Skeletal muscle tissue (tissue), 4 donors: ENCODE data around the gene NXT1. TPM values are rescaled to one million over a fixed set of nuclear protein-coding genes. Genes with fewer than 3 reads are reported as not detected.

ENCODE experiments used
- H3K27ac ChIP-seq: one replicate; pipeline ENCODE4 v1.7.0; 2013; ENCODE audit warnings: mild to moderate bottlenecking, low read depth, low read length, inconsistent platforms
- H3K27me3 ChIP-seq, 3 donors: one replicate each; pipeline ENCODE4 v1.7.0; 2013; ENCODE audit warnings: low read length in 3 of 3; ENCODE audit not compliant: control insufficient read depth in 3 of 3, insufficient read depth in 3 of 3
- H3K36me3 ChIP-seq, 3 donors: one replicate each; pipeline ENCODE4 v1.7.0; 2013; ENCODE audit warnings: low read length in 3 of 3; ENCODE audit not compliant: control insufficient read depth in 3 of 3, insufficient read depth in 3 of 3
- H3K4me1 ChIP-seq, 3 donors: one replicate each; pipeline ENCODE4 v1.7.0; 2013; ENCODE audit warnings: low read length in 3 of 3, mild to moderate bottlenecking in 3 of 3; ENCODE audit not compliant: control insufficient read depth in 3 of 3, insufficient read depth in 3 of 3
- H3K4me3 ChIP-seq, 3 donors: one replicate each; pipeline ENCODE4 v1.7.0; 2013; ENCODE audit warnings: low read length in 3 of 3
- H3K9ac ChIP-seq, 3 donors: one replicate each; pipeline ENCODE4 v1.7.0; 2013; ENCODE audit warnings: low read length in 3 of 3, mild to moderate bottlenecking in 3 of 3, moderate library complexity in 2 of 3, low read depth in 1 of 3
- H3K9me3 ChIP-seq, 3 donors: one replicate each; pipeline ENCODE4 v1.7.0; 2013; ENCODE audit warnings: low read length in 3 of 3; ENCODE audit not compliant: control insufficient read depth in 3 of 3
- total RNA-seq: library from RNA; depleted of rRNA; stranded (reverse); fragments of >200 nt; gene quantifications from one replicate; pipeline ENCODE4 v1.2.3, GENCODE V29; 2014
- donor health status: Osteomylitis.

The NXT1 gene
- total RNA-seq, 1 donor from 2014 or later = 15.1 TPM

- Histone ChIP-seq H3K36me3 (no peaks in the 10 kb centered on the region), H3K27me3 (no peaks in the 10 kb centered on the region), H3K9ac (no peak overlapping the region), H3K4me3 (no peak overlapping the region), H3K9me3 (no peaks in the 10 kb centered on the region), H3K4me1 (no peaks in the 10 kb centered on the region), H3K27ac (no peak overlapping the region)
These were observed 25.5 kb upstream of the NXT1 start for GRCh38 chr20:23325107-23325506.

GRCh38 chr20:23326774-23327173 is 23.8 kb upstream of the NXT1 start:
- H3K4me1 ChIP-seq = no peaks in the 10 kb centered on the region
- no peak overlapping the region for H3K27ac ChIP-seq

GRCh38 chr20:23327617-23328333 is 22.8 kb upstream of the NXT1 start:
- H3K9me3 ChIP-seq = no peaks in the 10 kb centered on the region
- no peaks in the 10 kb centered on the region for H3K27me3 ChIP-seq
- H3K27ac ChIP-seq = no peak overlapping the region
- H3K4me1 ChIP-seq = no peaks in the 10 kb centered on the region
- no peaks in the 10 kb centered on the region for H3K36me3 ChIP-seq
- H3K9ac ChIP-seq = no peak overlapping the region
- H3K4me3 ChIP-seq = no peak overlapping the region

More at GRCh38 chr20:23326774-23327173, 23.8 kb upstream of the NXT1 start:
- Histone ChIP-seq H3K27me3 (no peaks in the 10 kb centered on the region), H3K4me3 (no peak overlapping the region), H3K36me3 (no peaks in the 10 kb centered on the region), H3K9ac (no peak overlapping the region), H3K9me3 (no peaks in the 10 kb centered on the region)

DNA sequence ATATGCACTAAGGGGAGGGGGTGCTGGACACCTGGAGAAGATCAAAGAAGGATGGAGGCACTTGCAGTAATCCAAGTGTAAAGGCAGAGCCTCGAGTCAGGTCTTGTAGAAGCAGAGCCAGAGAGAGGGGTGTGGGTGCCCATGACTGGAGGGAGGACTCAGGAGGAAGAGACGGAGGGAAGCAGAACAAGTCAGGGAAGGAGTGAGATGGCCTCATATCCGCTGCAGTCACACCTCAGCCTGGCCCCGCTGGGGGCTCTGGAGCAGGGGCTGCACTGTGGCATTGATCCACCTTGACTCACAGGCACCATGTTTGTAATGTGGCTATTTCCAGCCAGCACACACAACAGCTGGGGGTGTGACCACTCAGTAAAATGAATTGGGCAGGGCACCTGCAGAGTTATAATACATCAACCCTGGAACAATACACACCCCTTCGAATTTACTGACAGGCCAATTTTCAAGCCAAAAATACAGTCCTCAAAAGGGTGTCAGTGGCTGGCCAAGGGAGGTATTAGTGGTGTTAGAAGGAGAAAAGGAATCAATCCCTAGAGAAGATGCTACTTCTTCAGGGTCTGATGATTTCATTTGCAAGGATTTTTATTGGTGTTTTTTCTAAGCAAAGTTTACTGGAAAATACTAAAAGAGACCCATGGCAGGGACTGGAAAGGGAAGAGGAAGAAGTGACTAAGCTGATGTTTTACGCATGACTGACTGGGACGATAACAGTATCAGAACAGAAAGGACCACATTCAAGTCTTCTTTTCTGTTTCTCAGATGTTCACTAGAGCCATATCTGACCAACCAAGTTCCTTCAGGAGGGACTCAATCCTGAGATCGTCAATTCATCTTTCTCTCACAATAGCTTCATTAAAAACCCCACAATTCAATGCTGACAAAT is 18.9 kb upstream of the NXT1 start:
- no peak overlapping the region for H3K4me3 ChIP-seq
- no peaks in the 10 kb centered on the region for H3K27me3 ChIP-seq
- no peaks in the 10 kb centered on the region for H3K9me3 ChIP-seq
- H3K4me1 ChIP-seq = peaks cover 0 to 8% (median 0%) of the 10 kb centered on the region in 3 donors
- no peaks in the 10 kb centered on the region for H3K36me3 ChIP-seq
- no peak overlapping the region for H3K27ac ChIP-seq
- no peak overlapping the region for H3K9ac ChIP-seq

GRCh38 chr20:23332467-23332866 is 18.1 kb upstream of the NXT1 start:
- no peaks in the 10 kb centered on the region for H3K36me3 ChIP-seq
- H3K27me3 ChIP-seq = no peaks in the 10 kb centered on the region
- H3K27ac ChIP-seq = no peak overlapping the region
- H3K4me3 ChIP-seq = no peak overlapping the region
- no peaks in the 10 kb centered on the region for H3K9me3 ChIP-seq
- peaks cover 0 to 8% (median 0%) of the 10 kb centered on the region in 3 donors for H3K4me1 ChIP-seq
- H3K9ac ChIP-seq = no peak overlapping the region

- H3K27me3 ChIP-seq = no peaks in the 10 kb centered on the region
- no peak overlapping the region for H3K27ac ChIP-seq
- no peaks in the 10 kb centered on the region for H3K9me3 ChIP-seq
- H3K4me1 ChIP-seq = peaks cover 0 to 8% (median 0%) of the 10 kb centered on the region in 3 donors
- no peak overlapping the region for H3K4me3 ChIP-seq
- no peak overlapping the region for H3K9ac ChIP-seq
- no peaks in the 10 kb centered on the region for H3K36me3 ChIP-seq
These were observed 16.5 kb upstream of the NXT1 start for GRCh38 chr20:23334111-23334510.

- no peaks in the 10 kb centered on the region for H3K9me3 ChIP-seq
- no peaks in the 10 kb centered on the region for H3K27me3 ChIP-seq
- no peak overlapping the region for H3K9ac ChIP-seq
- peaks cover 0 to 13% (median 4%) of the 10 kb centered on the region in 3 donors for H3K4me1 ChIP-seq
- no peak overlapping the region for H3K4me3 ChIP-seq
- H3K27ac ChIP-seq = no peak overlapping the region
- H3K36me3 ChIP-seq = no peaks in the 10 kb centered on the region
These were observed 15.1 kb upstream of the NXT1 start for GRCh38 chr20:23335521-23335920.

DNA sequence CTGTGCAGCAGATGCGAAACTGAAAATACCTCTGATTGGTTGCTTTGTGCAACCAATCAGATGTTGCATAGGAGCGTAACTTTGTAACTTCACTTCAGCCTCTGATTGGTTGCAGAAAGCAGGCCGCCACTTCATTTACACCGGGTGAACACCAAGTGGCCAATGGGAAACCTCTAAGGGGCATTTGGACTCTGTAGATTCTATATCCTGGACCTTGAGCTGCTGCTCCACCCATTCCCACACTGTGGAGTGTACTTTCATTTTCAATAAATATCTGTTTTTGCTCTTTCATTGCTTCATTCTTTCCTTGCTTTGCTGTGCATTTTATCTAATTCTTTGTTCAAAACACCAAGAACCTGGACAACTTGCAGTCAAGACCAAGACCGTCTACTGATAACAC is 14.1 kb upstream of the NXT1 start:
- no peaks in the 10 kb centered on the region for H3K36me3 ChIP-seq
- H3K27ac ChIP-seq = no peak overlapping the region
- H3K4me1 ChIP-seq = peaks cover 0 to 14% (median 4%) of the 10 kb centered on the region in 3 donors
- H3K27me3 ChIP-seq = no peaks in the 10 kb centered on the region
- H3K4me3 ChIP-seq = no peak overlapping the region
- H3K9me3 ChIP-seq = no peaks in the 10 kb centered on the region
- no peak overlapping the region for H3K9ac ChIP-seq

DNA sequence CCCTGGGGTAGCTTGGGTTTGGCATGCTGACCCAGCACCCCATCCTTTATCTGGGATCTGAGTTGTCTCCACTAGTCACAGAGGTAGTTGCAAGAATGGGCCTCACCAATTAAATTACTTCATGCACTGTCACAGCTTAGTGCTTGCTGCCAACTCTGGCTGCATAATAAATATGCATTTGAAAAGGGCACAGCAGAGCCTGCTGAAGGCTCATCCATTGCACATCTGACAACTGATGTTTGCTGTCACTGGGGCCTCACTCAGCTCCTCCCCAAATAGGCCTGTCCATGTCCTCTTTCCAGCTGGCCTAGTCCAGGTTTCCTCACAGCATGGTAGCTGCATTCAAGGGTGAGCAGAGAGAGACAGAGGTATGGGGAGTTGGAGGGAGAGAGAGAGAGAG is 13.3 kb upstream of the NXT1 start:
- H3K4me1 ChIP-seq = peaks cover 0 to 14% (median 4%) of the 10 kb centered on the region in 3 donors
- no peak overlapping the region for H3K27ac ChIP-seq
- no peaks in the 10 kb centered on the region for H3K9me3 ChIP-seq
- no peak overlapping the region for H3K4me3 ChIP-seq
- H3K27me3 ChIP-seq = no peaks in the 10 kb centered on the region
- H3K36me3 ChIP-seq = no peaks in the 10 kb centered on the region
- H3K9ac ChIP-seq = no peak overlapping the region

- Histone ChIP-seq H3K27me3 (no peaks in the 10 kb centered on the region), H3K4me3 (no peak overlapping the region), H3K27ac (no peak overlapping the region)
These were observed 10.6 kb upstream of the NXT1 start for GRCh38 chr20:23339986-23340385.

More at GRCh38 chr20:23339986-23340385, 10.6 kb upstream of the NXT1 start:
- no peaks in the 10 kb centered on the region for H3K9me3 ChIP-seq
- no peak overlapping the region for H3K9ac ChIP-seq
- peaks cover 0 to 6% (median 4%) of the 10 kb centered on the region in 3 donors for H3K4me1 ChIP-seq
- H3K36me3 ChIP-seq = no peaks in the 10 kb centered on the region
